Omental fat pad (tissue), 4 donors: ENCODE measurements around the gene VIPR2. TPM values are rescaled to one million over a fixed set of nuclear protein-coding genes. Genes with fewer than 3 reads are reported as not detected.

Experiments
- ATAC-seq: fragments of 150-250 bp; one replicate; pipeline ENCODE4 v1.9.1; 2016; ENCODE audit warnings: mild to moderate bottlenecking, moderate library complexity; ENCODE audit not compliant: low FRiP score
- DNase-seq: peaks from one replicate; pipeline ENCODE4 v3.0.0-alpha.2; 2019; ENCODE audit warnings: low spot score
- total RNA-seq, 4 donors: library from RNA; depleted of rRNA; stranded (reverse); fragments of >200 nt; gene quantifications; one replicate each; pipeline ENCODE4 v1.1.0, GENCODE V29; 2016
- TF ChIP-seq, protein P1 (sequence below), 3 donors: fragments of 450-650 bp; IDR thresholded peaks; one replicate each; pipeline ENCODE4 v1.5.1; 2016 to 2017; ENCODE audit warnings: antibody characterized with exemption in 3 of 3, mild to moderate bottlenecking in 3 of 3, moderate library complexity in 2 of 3

Gene VIPR2
- total RNA-seq, 4 donors from 2014 or later: 3.6 to 71.0 (median 24.6) TPM

DNA sequence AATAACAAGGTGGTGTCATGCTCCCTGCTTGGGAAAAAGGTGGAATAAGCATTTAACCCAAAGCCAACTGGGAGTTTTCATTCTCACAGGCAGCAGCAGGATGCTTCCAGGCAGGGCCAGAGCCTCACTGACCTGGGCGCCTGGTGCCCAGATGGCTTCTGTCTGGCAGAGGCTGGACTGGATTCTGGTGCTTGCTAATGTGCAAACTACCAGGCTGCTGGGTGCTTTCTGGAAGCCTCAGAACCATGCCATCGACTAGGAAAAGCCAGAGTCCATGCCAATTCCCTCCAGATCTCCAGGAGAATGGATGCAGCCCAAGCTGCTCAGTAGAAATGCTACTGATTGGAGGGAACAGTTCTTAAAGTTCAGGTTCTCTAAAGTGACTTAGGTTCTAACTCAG is 36.2 kb downstream of the VIPR2 start:
- TF ChIP-seq, protein P1, sequence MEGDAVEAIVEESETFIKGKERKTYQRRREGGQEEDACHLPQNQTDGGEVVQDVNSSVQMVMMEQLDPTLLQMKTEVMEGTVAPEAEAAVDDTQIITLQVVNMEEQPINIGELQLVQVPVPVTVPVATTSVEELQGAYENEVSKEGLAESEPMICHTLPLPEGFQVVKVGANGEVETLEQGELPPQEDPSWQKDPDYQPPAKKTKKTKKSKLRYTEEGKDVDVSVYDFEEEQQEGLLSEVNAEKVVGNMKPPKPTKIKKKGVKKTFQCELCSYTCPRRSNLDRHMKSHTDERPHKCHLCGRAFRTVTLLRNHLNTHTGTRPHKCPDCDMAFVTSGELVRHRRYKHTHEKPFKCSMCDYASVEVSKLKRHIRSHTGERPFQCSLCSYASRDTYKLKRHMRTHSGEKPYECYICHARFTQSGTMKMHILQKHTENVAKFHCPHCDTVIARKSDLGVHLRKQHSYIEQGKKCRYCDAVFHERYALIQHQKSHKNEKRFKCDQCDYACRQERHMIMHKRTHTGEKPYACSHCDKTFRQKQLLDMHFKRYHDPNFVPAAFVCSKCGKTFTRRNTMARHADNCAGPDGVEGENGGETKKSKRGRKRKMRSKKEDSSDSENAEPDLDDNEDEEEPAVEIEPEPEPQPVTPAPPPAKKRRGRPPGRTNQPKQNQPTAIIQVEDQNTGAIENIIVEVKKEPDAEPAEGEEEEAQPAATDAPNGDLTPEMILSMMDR (IDR thresholded peaks at IDR 0.05): no peak
- no peak for ATAC-seq
- no peak for DNase-seq

DNA sequence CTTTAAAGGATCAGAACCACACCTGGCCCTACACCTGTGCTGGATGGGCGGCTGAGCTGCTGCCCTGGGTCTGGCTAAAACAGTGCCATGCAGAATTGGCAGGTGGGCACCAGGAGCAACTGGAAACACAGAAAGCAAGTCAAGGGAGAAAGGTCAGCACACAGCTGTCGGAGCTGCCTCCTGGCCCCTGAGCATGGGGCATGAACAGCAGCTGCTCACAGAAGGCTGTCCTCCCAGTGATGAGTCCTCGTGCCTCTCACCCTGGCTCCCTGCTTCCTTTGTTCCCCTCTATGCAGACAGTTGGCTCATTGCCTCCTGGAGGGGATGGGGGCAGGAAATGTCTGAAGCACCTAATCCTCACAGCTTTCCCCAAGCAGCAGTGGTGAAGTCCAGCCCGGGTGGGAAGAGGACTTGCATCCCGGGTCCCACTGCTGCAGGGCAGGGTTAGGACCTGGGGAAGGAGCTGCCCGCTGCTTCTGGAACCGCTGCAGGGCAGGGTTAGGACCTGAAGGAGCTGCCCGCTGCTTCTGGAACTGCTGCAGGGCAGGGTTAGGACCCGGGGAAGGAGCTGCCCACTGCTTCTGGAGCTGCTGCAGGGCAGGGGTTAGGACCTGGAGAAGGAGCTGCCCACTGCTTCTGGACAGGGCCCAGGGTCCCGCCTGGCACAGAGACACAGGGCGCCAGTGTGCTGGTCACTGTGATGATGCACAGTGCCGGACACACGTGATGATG is 37.3 kb downstream of the VIPR2 start:
- TF ChIP-seq, protein P1 (IDR thresholded peaks at IDR 0.05): no peak
- DNase-seq (no peak), ATAC-seq (no peak)

DNA sequence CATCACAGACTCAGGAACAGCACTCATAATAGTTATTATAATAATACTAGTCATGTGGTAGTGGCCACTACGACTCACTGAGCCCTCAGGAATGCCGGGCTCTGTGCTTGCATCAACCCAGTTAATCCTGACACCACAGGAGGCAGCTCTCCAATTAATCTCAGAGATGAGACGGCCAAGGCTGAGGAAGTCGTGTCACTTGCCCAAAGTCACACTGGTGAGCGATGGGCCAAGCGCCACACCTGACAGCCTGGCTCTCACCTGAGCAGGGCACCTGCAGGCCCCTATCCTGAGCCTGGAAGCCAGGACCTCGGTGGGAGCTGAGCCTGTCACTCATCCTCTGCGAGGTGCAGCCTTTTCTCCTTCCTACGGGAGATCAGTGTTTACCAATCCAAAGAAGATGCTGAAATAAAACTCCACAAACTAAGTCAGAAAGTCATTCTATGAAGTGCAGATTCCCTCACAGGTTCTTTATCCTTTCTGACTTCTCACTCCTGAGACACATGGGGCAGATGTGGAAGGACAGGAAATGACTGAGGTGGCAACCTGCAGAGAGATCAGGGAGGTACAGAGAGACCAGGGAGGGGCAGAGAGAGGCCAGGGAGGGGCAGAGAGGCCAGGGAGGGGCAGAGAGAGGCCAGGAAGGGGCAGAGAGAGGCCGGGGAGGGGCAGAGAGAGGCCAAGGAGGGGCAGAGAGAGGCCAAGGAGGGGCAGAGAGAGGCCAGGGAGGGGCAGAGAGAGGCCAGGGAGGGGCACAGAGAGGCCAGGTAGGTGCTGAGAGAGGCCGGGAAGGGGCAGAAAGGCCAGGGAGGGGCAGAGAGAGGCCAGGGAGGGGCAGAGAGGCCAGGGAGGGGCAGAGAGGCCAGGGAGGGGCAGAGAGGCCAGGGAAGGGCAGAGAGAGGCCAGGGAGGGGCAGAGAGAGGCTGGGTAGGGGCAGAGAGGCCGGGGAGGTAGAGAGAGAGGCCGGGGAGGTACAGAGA is 38.5 kb downstream of the VIPR2 start:
- DNase-seq (no peak), ATAC-seq (peak; percentile 19)
- TF ChIP-seq, protein P1 (IDR thresholded peaks at IDR 0.05): no peak

DNA sequence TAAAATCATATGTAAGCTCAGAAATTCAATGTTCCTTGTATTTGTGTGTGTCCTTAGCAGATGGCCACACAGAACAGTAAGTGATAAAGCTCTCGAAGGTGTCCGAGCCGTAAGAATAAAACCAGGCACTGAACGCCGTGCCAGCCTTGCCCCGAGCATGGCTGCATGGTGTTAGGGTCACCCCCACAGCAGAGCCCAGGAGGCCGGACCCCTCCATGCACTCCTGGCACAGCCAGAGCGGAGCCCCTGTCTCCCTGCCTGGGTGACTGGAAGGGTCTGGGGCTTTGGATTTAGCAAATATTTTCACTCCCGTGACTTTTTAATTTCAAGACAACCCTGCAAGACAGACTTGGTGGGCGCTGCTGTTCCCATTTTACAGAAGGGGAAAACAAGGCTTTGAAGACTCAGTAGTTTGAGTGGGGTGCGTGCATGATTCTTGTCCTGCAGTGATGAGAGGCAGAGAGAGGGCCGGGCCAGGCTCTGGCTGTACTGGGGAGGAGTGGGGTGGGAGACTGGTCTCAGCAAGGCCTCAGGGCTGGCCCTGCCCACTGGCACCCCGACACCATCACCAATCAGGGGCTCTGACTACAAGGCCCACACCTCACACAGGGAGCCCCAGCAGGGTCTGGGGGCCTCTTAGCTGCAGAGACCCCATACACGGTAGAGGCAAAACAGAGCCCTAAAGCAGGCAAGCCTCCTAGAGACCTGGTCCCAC is 39.4 kb downstream of the VIPR2 start:
- DNase-seq: no peak
- no peak for ATAC-seq
- TF ChIP-seq, protein P1 (IDR thresholded peaks at IDR 0.05): no peak

DNA sequence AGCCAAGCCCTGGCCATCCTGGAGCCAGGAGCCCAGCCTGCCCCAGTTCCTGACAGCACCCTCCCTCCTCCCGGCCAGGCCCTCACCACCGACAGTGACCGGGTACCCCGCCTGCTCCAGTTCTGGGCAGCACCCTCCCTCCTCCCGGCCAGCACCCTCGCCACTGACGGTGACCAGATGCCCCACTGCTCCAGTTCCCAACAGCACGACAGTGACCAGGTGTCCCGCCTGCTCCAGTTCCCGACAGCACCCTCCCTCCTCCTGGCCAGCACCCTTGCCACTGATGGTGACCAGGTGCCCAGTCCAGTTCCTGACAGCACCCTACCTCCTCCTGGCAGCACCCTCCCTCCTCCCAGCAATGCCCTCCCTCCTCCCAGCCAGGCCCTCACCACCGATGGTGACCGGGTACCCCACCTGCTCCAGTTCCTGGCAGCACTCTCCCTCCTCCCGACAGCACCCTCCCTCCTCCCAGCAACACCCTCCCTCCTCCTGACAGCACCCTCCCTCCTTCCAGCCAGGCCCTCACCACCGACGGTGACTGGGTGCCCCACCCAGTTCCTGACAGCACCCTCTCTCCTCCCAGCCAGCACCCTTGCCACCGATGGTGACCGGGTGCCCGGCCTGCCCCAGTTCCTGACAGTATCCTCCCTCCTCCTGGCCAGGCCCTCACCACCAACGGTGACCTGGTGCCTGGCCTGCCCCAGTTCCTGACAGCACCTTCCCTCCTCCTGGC is 40.3 kb downstream of the VIPR2 start:
- TF ChIP-seq, protein P1 (IDR thresholded peaks at IDR 0.05): no peak
- DNase-seq: no peak
- no peak for ATAC-seq
